ENCODE results near the gene KLRG1. TPM values are rescaled to one million over a fixed set of nuclear protein-coding genes. Genes with fewer than 3 reads are reported as not detected.

Gene KLRG1
- total RNA-seq, 1 donor from 2014 or later: 3.7 TPM

DNA sequence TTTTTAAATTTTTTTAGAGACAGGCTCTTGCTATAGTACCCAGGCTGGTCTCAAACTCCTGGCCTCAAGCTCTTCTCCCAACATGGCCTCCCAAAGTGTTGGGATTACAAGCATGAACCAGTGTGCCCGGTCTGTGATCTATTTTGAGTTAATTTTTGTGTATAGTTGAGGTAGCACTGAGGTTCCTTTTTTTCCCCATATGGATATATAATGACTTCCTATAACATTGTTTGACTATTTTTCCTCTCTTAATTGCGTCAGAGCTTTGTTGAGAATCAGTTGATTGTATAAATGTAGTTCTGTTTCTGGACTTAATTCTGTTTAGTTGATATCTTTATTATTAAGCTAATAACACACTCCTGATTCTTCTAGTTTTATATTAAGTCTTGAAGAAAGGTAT lies 31.3 kb upstream of the KLRG1 start:
- intact Hi-C loops (cut with DNase I): no loop called here

DNA sequence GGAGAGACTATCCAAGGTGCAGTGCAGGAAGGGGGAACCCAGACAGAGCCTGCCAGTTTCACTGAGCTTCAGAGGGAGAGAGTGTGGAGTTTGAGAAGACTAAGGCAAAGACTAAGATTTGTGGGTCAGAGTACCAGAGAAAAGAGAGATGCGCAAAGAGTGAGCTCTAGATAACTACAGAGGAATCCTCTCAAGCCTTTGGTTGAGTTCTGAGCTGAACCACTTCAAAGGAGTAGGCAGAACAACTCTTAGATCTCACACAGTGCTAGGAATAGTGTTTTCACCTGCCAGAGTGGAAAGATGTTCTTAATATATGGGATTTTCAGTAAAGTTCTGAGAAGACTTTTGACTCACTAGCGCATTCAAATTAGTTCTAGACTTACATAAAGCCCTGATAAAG lies 29.2 kb upstream of the KLRG1 start:
- TF ChIP-seq POLR2A (IDR thresholded peaks at IDR 0.05) (no peak), POLR2AphosphoS5 (IDR thresholded peaks at IDR 0.05; ENCODE audit: insufficient read depth in 1 of 2, low read depth in 1 of 2) (no peak)
- TF ChIP-seq, protein P1, sequence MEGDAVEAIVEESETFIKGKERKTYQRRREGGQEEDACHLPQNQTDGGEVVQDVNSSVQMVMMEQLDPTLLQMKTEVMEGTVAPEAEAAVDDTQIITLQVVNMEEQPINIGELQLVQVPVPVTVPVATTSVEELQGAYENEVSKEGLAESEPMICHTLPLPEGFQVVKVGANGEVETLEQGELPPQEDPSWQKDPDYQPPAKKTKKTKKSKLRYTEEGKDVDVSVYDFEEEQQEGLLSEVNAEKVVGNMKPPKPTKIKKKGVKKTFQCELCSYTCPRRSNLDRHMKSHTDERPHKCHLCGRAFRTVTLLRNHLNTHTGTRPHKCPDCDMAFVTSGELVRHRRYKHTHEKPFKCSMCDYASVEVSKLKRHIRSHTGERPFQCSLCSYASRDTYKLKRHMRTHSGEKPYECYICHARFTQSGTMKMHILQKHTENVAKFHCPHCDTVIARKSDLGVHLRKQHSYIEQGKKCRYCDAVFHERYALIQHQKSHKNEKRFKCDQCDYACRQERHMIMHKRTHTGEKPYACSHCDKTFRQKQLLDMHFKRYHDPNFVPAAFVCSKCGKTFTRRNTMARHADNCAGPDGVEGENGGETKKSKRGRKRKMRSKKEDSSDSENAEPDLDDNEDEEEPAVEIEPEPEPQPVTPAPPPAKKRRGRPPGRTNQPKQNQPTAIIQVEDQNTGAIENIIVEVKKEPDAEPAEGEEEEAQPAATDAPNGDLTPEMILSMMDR (IDR thresholded peaks at IDR 0.05): no peak
- Histone ChIP-seq H3K36me3 (no peaks in the 10 kb centered on the region), H3K4me3 (no peak overlapping the region), H3K27ac (no peak overlapping the region), H3K27me3 (no peaks in the 10 kb centered on the region), H3K9me3 (no peaks in the 10 kb centered on the region), H3K4me1 (no peaks in the 10 kb centered on the region)
- DNase-seq (ENCODE audit: extremely low spot score in 2 of 2): no peak
- intact Hi-C loops (cut with DNase I): no loop called here

More for the DNA sequence above, 31.3 kb upstream of the KLRG1 start:
- H3K27me3 ChIP-seq: no peaks in the 10 kb centered on the region
- TF ChIP-seq POLR2A (IDR thresholded peaks at IDR 0.05) (no peak), POLR2AphosphoS5 (IDR thresholded peaks at IDR 0.05; ENCODE audit: insufficient read depth in 1 of 2, low read depth in 1 of 2) (no peak)
- TF ChIP-seq, protein P1 (IDR thresholded peaks at IDR 0.05): no peak
- H3K27ac ChIP-seq: no peak overlapping the region
- no peak for DNase-seq (ENCODE audit: extremely low spot score in 2 of 2)
- H3K4me1 ChIP-seq: no peaks in the 10 kb centered on the region
- no peaks in the 10 kb centered on the region for H3K36me3 ChIP-seq
- H3K9me3 ChIP-seq: no peaks in the 10 kb centered on the region
- H3K4me3 ChIP-seq: no peak overlapping the region

DNA sequence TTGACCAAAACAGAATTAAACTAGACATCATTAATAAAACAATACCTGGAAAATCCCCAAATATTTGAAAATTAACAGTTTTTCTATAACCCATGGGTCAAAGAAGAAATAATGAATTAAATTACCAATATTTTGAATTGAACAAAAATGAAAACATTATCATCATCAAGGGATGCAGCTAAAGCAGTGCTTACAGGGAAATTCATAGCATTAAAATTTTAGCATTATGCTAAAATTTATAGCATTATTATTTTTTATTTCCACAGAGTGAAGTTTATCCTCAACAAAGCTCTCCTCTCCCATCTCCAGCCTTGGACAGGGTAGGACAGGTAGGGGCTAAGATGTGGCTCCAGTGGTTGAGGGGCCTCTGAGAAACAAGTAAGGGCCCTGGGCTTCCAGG lies 20.6 kb upstream of the KLRG1 start:
- H3K4me1 ChIP-seq: no peaks in the 10 kb centered on the region
- H3K27me3 ChIP-seq: no peaks in the 10 kb centered on the region
- peaks cover 4% of the 10 kb centered on the region for H3K9me3 ChIP-seq
- no peak for TF ChIP-seq POLR2AphosphoS5 (IDR thresholded peaks at IDR 0.05; ENCODE audit: insufficient read depth in 1 of 2, low read depth in 1 of 2)
- TF ChIP-seq POLR2A (IDR thresholded peaks at IDR 0.05): no peak
- TF ChIP-seq, protein P1 (IDR thresholded peaks at IDR 0.05): no peak
- intact Hi-C loops (cut with DNase I): no loop called here
- no peak for DNase-seq (ENCODE audit: extremely low spot score in 2 of 2)
- no peaks in the 10 kb centered on the region for H3K36me3 ChIP-seq
- H3K27ac ChIP-seq: no peak overlapping the region
- H3K4me3 ChIP-seq: no peak overlapping the region

DNA sequence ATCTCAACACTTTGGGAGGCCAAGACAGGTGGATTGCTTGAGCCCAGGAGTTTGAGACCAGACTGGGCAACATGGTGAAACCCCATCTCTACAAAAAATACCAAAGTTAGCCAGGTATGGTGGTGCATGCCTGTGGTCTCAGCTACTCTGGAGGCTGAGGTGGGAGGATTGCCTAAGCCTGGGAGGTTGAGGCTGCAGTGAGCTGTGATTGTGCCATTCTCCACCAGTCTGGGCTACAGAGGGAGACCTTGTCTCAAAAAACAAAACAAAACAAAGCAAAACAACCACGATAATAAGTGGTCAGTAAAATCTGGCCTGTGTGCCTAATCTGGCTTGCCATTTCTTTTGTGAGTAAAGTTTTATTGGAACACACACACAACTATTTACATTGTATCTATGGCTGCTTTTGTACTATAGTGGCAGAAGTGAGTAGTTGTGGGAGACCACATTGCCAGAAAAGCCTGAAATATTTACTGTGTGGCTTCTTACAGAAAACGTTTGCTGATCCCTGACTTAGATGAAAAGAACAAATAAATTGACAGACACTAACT lies 19.4 kb upstream of the KLRG1 start:
- H3K36me3 ChIP-seq: no peaks in the 10 kb centered on the region
- TF ChIP-seq, protein P1 (IDR thresholded peaks at IDR 0.05): no peak

DNA sequence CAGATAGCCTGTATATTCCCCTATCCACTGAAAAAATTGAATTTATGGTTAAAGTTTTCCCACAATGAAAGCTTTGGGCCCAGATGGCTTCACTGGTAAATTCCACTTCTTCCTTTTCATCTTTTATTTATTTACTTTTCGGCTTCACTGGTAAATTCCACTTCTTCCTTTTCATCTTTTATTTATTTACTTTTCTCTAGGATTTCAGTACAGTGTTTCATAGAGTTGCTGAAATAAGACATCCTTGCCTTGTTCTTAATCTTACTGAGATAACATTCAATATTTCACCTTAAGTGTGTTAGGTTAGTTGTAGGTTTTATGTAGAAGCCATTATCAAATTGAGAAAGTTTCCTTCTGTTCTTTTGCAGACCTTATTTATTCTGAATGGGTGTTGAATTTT lies 18.9 kb upstream of the KLRG1 start:
- TF ChIP-seq, protein P1 (IDR thresholded peaks at IDR 0.05): no peak
- TF ChIP-seq POLR2AphosphoS5 (IDR thresholded peaks at IDR 0.05; ENCODE audit: insufficient read depth in 1 of 2, low read depth in 1 of 2): no peak
- TF ChIP-seq POLR2A (IDR thresholded peaks at IDR 0.05): no peak

More for the DNA sequence above, 19.4 kb upstream of the KLRG1 start:
- DNase-seq (ENCODE audit: extremely low spot score in 2 of 2): no peak
- no peaks in the 10 kb centered on the region for H3K27me3 ChIP-seq
- H3K4me3 ChIP-seq: no peak overlapping the region
- H3K27ac ChIP-seq: no peak overlapping the region
- H3K4me1 ChIP-seq: no peaks in the 10 kb centered on the region
- H3K9me3 ChIP-seq: peaks cover 4% of the 10 kb centered on the region
- intact Hi-C loops (cut with DNase I): no loop called here

More for the DNA sequence above, 18.9 kb upstream of the KLRG1 start:
- H3K27ac ChIP-seq: no peak overlapping the region
- DNase-seq (ENCODE audit: extremely low spot score in 2 of 2): no peak
- no peaks in the 10 kb centered on the region for H3K4me1 ChIP-seq
- no peak overlapping the region for H3K4me3 ChIP-seq
- peaks cover 4% of the 10 kb centered on the region for H3K9me3 ChIP-seq
- no peaks in the 10 kb centered on the region for H3K27me3 ChIP-seq
- intact Hi-C loops (cut with DNase I): no loop called here
- H3K36me3 ChIP-seq: no peaks in the 10 kb centered on the region
